ENCODE results near the gene DNAH2. TPM values are rescaled to one million over a fixed set of nuclear protein-coding genes. Genes with fewer than 3 reads are reported as not detected.

Gene DNAH2
- total RNA-seq, 2 donors from 2014 or later, result 0.09 to 4.9 TPM

GRCh38 chr17:7811251-7811650 lies 93.7 kb downstream of the DNAH2 start:
- Histone ChIP-seq H3K9me3 (no peaks in the 10 kb centered on the region), H3K27ac (no peak overlapping the region), H3K27me3 (replicated peaks; ENCODE audit: insufficient read depth) (no peaks in the 10 kb centered on the region), H3K36me3 (no peaks in the 10 kb centered on the region), H3K4me1 (replicated peaks) (no peaks in the 10 kb centered on the region), H3K4me3 (no peak overlapping the region)
- DNase-seq (ENCODE audit: low spot score), result no peak
- 84% methylated on average over 3 of the region's 3 CpGs for WGBS
- intact Hi-C loops (cut with DNase I), result no loop called here
- TF ChIP-seq POLR2AphosphoS5 (IDR thresholded peaks at IDR 0.05), result no peak
- TF ChIP-seq, protein P1, sequence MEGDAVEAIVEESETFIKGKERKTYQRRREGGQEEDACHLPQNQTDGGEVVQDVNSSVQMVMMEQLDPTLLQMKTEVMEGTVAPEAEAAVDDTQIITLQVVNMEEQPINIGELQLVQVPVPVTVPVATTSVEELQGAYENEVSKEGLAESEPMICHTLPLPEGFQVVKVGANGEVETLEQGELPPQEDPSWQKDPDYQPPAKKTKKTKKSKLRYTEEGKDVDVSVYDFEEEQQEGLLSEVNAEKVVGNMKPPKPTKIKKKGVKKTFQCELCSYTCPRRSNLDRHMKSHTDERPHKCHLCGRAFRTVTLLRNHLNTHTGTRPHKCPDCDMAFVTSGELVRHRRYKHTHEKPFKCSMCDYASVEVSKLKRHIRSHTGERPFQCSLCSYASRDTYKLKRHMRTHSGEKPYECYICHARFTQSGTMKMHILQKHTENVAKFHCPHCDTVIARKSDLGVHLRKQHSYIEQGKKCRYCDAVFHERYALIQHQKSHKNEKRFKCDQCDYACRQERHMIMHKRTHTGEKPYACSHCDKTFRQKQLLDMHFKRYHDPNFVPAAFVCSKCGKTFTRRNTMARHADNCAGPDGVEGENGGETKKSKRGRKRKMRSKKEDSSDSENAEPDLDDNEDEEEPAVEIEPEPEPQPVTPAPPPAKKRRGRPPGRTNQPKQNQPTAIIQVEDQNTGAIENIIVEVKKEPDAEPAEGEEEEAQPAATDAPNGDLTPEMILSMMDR (IDR thresholded peaks at IDR 0.05), result no peak
- no peak for TF ChIP-seq POLR2A (IDR thresholded peaks at IDR 0.05)

DNA sequence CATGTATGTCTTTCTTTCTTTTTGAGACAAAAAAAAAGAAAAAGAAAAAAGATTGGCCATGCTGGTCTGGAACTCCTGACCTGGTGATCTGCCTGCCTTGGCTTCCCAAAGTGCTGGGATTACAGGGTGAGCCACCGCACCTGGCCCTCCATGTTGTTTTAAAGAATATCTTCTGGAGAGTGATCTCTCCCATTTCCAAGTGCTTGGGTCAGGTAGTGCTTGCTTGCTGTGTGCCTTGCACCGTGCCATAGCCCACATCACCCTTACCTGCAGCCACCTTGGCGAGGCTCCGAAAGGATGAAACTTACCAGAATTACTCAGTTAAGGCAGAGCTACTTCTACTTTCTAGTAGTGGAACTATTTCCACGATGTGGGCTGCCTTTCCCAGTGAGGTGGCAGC lies 97.4 kb downstream of the DNAH2 start:
- 97% methylated on average over 5 of the region's 5 CpGs for WGBS
- no peak for DNase-seq (ENCODE audit: low spot score)
- Histone ChIP-seq H3K27me3 (replicated peaks; ENCODE audit: insufficient read depth) (no peaks in the 10 kb centered on the region), H3K4me1 (replicated peaks) (no peaks in the 10 kb centered on the region), H3K27ac (no peak overlapping the region), H3K36me3 (no peaks in the 10 kb centered on the region), H3K9me3 (no peaks in the 10 kb centered on the region), H3K4me3 (no peak overlapping the region)
- no peak for TF ChIP-seq POLR2A (IDR thresholded peaks at IDR 0.05)
- TF ChIP-seq POLR2AphosphoS5 (IDR thresholded peaks at IDR 0.05), result no peak
- TF ChIP-seq, protein P1 (IDR thresholded peaks at IDR 0.05), result no peak
- intact Hi-C loops (cut with DNase I), result no loop called here

DNA sequence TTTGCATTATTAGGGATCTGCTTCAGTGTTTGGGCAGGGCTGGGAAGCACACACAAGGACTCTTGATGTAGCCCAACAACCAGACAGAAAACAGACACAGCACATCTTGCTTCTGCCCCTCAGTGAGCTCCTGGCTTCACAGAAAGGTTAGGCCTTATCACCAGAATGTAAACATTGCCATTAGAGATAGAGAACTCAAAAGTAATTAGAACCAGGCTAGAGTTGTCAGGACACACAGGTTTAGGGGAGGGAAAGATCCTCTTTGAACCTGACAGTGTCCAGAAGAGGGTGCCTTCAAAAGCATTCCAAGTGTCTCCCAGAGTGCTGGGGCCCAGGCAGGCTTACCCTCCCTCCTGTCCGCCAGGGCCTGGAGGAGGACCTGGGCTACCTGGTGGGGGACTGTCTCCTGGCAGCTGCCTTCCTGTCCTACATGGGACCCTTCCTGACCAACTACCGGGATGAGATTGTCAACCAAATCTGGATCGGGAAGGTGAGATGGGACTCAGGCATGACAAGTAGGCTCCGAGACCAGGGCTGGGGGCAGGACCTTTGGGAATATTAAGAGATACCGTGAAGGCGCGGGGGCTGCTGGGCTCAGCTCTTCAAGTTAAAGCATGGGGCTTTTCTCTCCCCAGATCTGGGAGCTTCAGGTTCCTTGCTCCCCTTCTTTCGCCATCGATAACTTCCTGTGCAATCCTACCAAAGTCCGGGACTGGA lies 99.5 kb downstream of the DNAH2 start:
- H3K4me1 ChIP-seq (replicated peaks), result no peaks in the 10 kb centered on the region
- no peaks in the 10 kb centered on the region for H3K9me3 ChIP-seq
- no peak overlapping the region for H3K4me3 ChIP-seq
- WGBS, result 85% methylated on average over 10 of the region's 10 CpGs
- no peak overlapping the region for H3K27ac ChIP-seq
- no peaks in the 10 kb centered on the region for H3K27me3 ChIP-seq (replicated peaks; ENCODE audit: insufficient read depth)
- no peaks in the 10 kb centered on the region for H3K36me3 ChIP-seq
- no peak for DNase-seq (ENCODE audit: low spot score)
- TF ChIP-seq, protein P1 (IDR thresholded peaks at IDR 0.05), result no peak
- TF ChIP-seq POLR2AphosphoS5 (IDR thresholded peaks at IDR 0.05), result no peak
- TF ChIP-seq POLR2A (IDR thresholded peaks at IDR 0.05), result no peak
- intact Hi-C loops (cut with DNase I), result no loop called here

DNA sequence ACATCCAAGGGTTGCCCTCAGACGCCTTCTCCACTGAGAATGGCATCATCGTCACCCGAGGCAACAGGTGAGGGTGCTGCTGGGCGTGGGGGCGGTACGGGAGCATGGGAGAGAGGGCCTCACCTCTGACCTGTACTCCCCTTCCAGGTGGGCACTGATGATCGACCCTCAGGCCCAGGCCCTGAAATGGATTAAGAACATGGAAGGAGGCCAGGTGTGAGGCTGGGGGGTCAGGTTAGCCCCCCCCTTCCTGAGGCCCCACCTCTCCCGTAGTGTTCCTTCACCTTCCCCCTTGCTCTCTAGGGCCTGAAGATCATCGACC lies 100.1 kb downstream of the DNAH2 start:
- no peaks in the 10 kb centered on the region for H3K9me3 ChIP-seq
- no peaks in the 10 kb centered on the region for H3K27me3 ChIP-seq (replicated peaks; ENCODE audit: insufficient read depth)
- H3K4me3 ChIP-seq, result no peak overlapping the region
- H3K36me3 ChIP-seq, result no peaks in the 10 kb centered on the region
- no peaks in the 10 kb centered on the region for H3K4me1 ChIP-seq (replicated peaks)
- DNase-seq (ENCODE audit: low spot score), result no peak
- no peak overlapping the region for H3K27ac ChIP-seq
- intact Hi-C loops (cut with DNase I), result no loop called here
- TF ChIP-seq POLR2AphosphoS5 (IDR thresholded peaks at IDR 0.05), result no peak
- TF ChIP-seq POLR2A (IDR thresholded peaks at IDR 0.05), result no peak
- TF ChIP-seq, protein P1 (IDR thresholded peaks at IDR 0.05), result no peak
- 87% methylated on average over 9 of the region's 9 CpGs for whole genome bisulfite sequencing

DNA sequence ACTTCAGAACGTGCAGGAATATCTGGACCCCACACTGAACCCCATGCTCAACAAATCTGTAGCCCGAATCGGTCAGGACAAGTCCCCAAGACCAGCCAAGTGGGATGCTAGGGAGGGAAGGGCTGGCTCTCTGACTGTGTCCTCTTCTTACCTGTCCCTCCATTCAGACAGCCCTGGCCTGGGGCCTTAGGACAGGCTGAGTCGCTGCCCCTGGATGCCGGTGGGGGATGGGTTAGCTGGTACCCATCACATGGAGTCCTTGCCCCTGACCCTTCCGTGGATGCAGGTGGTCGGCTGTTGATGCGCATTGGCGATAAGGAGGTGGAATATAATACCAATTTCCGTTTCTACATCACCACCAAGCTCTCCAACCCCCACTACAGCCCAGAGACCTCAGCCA lies 100.5 kb downstream of the DNAH2 start:
- Histone ChIP-seq H3K4me1 (replicated peaks) (no peaks in the 10 kb centered on the region), H3K36me3 (no peaks in the 10 kb centered on the region), H3K9me3 (no peaks in the 10 kb centered on the region), H3K4me3 (no peak overlapping the region), H3K27ac (no peak overlapping the region), H3K27me3 (replicated peaks; ENCODE audit: insufficient read depth) (no peaks in the 10 kb centered on the region)
- intact Hi-C loops (cut with DNase I), result no loop called here
- TF ChIP-seq, protein P1 (IDR thresholded peaks at IDR 0.05), result no peak
- TF ChIP-seq POLR2AphosphoS5 (IDR thresholded peaks at IDR 0.05), result no peak
- no peak for TF ChIP-seq POLR2A (IDR thresholded peaks at IDR 0.05)
- 83% methylated on average over 10 of the region's 10 CpGs for WGBS
- no peak for DNase-seq (ENCODE audit: low spot score)

Data from prostate gland (tissue), 2 donors.